Inflammatory macrophage treated with lipopolysaccharide for 4 hours (primary cell): Measurements from ENCODE around the gene RBM33.

Experiments
- DNase-seq: peaks from one replicate; pipeline ENCODE4 v3.0.0-alpha.2; 2020

The RBM33 gene

GRCh38 chr7:155797262-155798250, 153.1 kb downstream of the RBM33 start:
- no peak for DNase-seq

- DNase-seq: peak; percentile 7
Measured at GRCh38 chr7:155798673-155799439, 154.4 kb downstream of the RBM33 start.

- no peak for DNase-seq
Measured at GRCh38 chr7:155799514-155799913, 155.1 kb downstream of the RBM33 start.

- no peak for DNase-seq
Measured at GRCh38 chr7:155800301-155800700, 155.8 kb downstream of the RBM33 start.

GRCh38 chr7:155800741-155801267, 156.3 kb downstream of the RBM33 start:
- DNase-seq: no peak

GRCh38 chr7:155802291-155802690, 157.8 kb downstream of the RBM33 start:
- DNase-seq: no peak

- DNase-seq: no peak
Measured at GRCh38 chr7:155802906-155803417, 158.5 kb downstream of the RBM33 start.

GRCh38 chr7:155803418-155804376, 159.2 kb downstream of the RBM33 start:
- DNase-seq: no peak

- no peak for DNase-seq
Measured at GRCh38 chr7:155804431-155804831, 160.0 kb downstream of the RBM33 start.

- peak; percentile 12 for DNase-seq
Measured at GRCh38 chr7:155804897-155805825, 160.7 kb downstream of the RBM33 start.

GRCh38 chr7:155805826-155806095, 161.3 kb downstream of the RBM33 start:
- no peak for DNase-seq

GRCh38 chr7:155806096-155806871, 161.8 kb downstream of the RBM33 start:
- no peak for DNase-seq

GRCh38 chr7:155807065-155807671, 162.7 kb downstream of the RBM33 start:
- DNase-seq: no peak

- DNase-seq: no peak
Measured at GRCh38 chr7:155807789-155808548, 163.5 kb downstream of the RBM33 start.

- no peak for DNase-seq
Measured at GRCh38 chr7:155808549-155809331, 164.3 kb downstream of the RBM33 start.

GRCh38 chr7:155809332-155809946, 165.0 kb downstream of the RBM33 start:
- no peak for DNase-seq

- no peak for DNase-seq
Measured at GRCh38 chr7:155809947-155810769, 165.7 kb downstream of the RBM33 start.
